K562 treated with DMSO at 1 percent for 4 hours (cell line): ENCODE data around the gene AFF4. TPM values are rescaled to one million over a fixed set of nuclear protein-coding genes. Genes with fewer than 3 reads are reported as not detected.

Experiments
- total RNA-seq: library from RNA; unstranded; fragments of 300-600 nt; gene quantifications from 2 replicates; pipeline ENCODE4 v1.2.3, GENCODE V29; 2022; ENCODE audit not compliant: insufficient read depth

AFF4 gene
- total RNA-seq = 13.1 and 21.4 TPM in 2 replicates

DNA sequence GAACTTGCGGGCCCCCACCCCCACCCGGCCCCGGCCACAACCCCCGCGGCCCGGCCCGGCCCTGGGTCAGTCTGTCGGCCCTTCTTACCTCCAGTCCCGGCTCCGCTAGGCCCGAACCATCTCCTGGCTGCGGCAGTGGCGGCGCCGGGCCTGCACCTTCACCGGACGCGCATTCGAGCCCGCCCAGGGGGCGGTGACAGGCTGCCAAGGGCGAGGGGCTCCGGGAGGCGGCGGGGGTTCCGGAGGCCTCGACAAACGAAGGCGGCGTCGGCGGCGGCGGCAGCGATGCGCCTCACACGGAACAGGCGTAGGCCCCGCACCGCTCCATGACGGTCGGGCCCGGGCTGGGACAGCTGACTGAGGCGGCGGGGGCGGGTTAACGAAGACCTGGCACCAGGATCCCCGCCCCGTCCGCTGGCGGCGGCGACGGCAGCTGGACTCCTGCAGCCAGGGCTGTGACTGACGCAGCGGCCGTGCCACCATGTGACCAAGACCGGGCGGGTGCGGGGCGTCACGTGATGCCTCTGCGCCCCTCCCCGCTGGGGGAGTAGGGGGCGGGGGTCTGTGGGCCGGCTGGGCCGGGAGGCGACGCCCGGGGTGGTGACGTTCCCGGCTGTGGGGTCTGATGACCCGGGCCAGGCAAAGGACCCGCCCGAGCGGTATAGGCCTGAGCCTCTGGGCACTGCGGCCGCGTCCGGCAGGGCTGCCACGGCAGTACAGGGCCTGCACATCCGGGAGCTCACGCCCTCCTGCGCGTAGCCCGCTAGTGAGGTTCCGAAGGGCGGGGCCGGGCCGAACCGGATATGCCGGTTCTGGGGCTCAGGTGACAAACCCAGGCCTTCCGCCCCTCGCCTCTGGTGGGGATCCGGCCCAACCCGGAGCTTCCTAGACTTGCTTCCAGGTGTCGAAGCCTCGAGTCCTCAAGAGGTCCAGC lies at the start of gene AFF4:
AFF4 (minus strand) TSS at position 464 of the 934 bp plus-strand sequence. CDS start 26,445 bp downstream, outside the sequence.

DNA sequence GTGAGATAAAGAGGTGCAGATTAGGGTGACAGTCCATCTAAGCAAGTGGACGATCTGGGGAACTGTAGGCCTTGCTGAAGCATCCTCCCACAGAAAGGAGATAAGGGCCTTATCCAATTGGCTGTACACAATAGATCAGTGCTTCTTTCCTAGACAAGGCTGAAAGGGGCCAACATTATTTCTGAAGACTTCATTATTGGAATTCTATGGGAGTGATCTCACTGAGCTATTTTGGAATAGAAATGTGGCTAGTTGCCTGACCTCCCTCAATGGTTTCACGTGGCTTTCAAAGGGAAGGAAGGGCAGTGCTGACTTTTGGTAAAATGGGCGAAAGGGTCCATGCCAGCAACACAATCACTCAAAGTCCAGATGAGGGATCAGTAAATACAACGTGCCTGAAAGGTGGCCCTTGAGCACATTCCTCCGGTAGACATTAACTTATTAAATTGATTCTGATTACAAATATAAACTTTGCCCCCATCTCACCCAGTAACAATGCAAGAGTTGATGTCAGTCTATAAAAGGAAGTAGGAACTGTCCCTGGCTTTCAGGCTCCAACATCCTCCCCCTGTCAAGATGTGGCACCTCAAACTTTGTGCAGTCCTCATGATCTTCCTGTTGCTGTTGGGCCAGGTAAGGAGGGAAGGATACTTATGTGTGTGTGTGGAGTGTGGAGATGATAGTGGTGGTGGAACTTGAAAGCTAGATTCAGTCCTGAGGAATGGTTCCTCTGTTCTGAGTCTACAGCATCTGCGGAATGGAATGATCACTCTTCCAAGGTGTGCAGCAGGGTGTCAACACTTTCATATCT lies 90.1 kb downstream of the AFF4 start, which contains the start of gene LEAP2:
LEAP2 (plus strand) TSS at position 550 of the 811 bp plus-strand sequence; CDS start at position 577, 27 bp downstream.

DNA sequence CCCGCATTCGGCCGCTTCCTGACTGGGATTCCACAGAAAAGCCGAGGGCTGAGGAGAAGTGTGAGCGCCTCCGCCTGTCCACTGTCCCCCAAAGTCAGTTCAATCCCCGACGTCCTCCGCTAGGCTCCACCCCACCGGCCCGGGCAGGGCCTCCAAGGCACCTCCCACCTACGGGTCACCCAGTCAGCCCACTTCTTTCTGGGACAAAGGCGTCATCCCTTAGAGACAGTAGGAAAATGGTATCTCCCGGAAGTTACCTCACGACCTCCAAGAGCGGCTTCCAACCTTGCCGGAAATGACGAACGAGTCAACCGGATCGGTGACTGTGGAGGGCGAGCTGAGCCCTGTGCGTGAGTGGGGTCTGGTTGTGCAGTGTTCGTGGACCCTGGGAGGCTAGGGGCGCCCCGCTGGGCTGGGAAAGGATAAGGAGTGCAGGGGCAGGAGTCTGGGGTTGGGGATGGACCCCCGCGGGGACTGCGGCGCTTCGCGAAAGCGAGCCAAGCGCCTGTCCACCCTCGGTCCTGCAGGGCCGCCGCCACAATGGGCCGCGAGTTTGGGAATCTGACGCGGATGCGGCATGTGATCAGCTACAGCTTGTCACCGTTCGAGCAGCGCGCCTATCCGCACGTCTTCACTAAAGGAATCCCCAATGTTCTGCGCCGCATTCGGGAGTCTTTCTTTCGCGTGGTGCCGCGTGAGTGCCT lies 96.9 kb downstream of the AFF4 start, which contains the start of the genes GDF9 and UQCRQ:
GDF9 (minus strand) TSS at position 128 of the 704 bp plus-strand sequence. CDS start 1,936 bp downstream, outside the sequence.
UQCRQ (plus strand) TSS at position 301 of the 704 bp plus-strand sequence; CDS start at position 541, 240 bp downstream.

GRCh38 chr5:132830436-132831094 lies 132.9 kb downstream of the AFF4 start, which contains the start of gene SHROOM1:
SHROOM1 (minus strand) TSS chr5:132830647; CDS start chr5:132826140, 4,507 bp downstream.

Other genes starting within 250 kb of the AFF4 start
- 1.7 and 3.5 TPM in 2 replicates for gene KIF3A, start 226.1 kb downstream of the AFF4 start, total RNA-seq
- gene CCNI2, start 216.2 kb downstream of the AFF4 start, total RNA-seq = 14.3 and 19.8 TPM in 2 replicates
- 90.9 and 125 TPM in 2 replicates for gene SEPTIN8, start 186.4 kb downstream of the AFF4 start, total RNA-seq
- 0.47 TPM in 1 of 2 replicates, not detected in the other for gene SOWAHA, start 150.3 kb downstream of the AFF4 start, total RNA-seq
- gene SHROOM1, start 133.0 kb downstream of the AFF4 start, total RNA-seq = 17.4 and 22.0 TPM in 2 replicates
- gene GDF9, start 97.2 kb downstream of the AFF4 start, total RNA-seq = not detected in 2 replicates
- 151 and 229 TPM in 2 replicates for gene UQCRQ, start 97.0 kb downstream of the AFF4 start, total RNA-seq
- gene LEAP2, start 90.0 kb downstream of the AFF4 start, total RNA-seq = 4.2 and 4.8 TPM in 2 replicates
- 32.7 and 41.0 TPM in 2 replicates for gene ZCCHC10, start 62.9 kb upstream of the AFF4 start, total RNA-seq
- 69.6 and 81.4 TPM in 2 replicates for gene HSPA4, start 88.4 kb upstream of the AFF4 start, total RNA-seq